Epithelial cell of esophagus (primary cell): ENCODE measurements around the gene BAIAP2.

Source experiments
- DNase-seq: peaks from one replicate; pipeline ENCODE4 v3.0.0; 2010; ENCODE audit warnings: low read depth
- H3K4me3 ChIP-seq: 2 replicates; pipeline ENCODE4 v1.5.1; 2011; ENCODE audit warnings: mild to moderate bottlenecking, low read length, control low read depth
- TF ChIP-seq, protein P1 (sequence below): IDR thresholded peaks from 2 replicates; pipeline ENCODE4 v1.5.1; 2011; ENCODE audit warnings: low read depth, mild to moderate bottlenecking, low read length, control low read depth, inconsistent platforms; ENCODE audit not compliant: insufficient read depth; ENCODE audit errors: missing control alignments

BAIAP2 gene

DNA sequence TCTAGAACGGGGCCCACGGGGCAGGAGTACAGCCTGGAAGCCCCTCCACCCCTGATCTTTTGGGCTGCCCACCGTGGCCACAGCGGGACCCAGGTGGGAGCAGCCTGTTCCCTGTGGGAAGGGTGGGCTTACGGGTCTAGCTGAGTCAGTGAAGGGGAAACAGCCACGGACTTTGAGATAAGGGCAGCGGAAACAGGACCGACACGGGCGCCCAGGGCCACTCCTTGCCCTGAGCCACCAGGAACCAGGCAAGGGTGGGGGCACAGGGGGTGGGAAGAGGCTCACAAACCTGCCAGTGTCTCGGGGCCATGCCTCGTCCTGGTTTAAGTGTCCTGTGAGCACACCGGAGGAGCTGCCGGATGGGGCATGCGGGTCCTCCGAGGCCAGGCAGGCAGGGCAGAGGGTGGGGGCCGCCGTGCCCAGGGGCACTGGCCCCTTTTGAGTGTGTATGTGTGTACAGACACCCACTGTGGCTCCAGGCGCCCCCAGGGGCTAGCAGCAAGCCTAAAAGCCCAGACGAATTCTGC is 82.8 kb downstream of the BAIAP2 start:
- H3K4me3 ChIP-seq: no peak overlapping the region
- TF ChIP-seq, protein P1, sequence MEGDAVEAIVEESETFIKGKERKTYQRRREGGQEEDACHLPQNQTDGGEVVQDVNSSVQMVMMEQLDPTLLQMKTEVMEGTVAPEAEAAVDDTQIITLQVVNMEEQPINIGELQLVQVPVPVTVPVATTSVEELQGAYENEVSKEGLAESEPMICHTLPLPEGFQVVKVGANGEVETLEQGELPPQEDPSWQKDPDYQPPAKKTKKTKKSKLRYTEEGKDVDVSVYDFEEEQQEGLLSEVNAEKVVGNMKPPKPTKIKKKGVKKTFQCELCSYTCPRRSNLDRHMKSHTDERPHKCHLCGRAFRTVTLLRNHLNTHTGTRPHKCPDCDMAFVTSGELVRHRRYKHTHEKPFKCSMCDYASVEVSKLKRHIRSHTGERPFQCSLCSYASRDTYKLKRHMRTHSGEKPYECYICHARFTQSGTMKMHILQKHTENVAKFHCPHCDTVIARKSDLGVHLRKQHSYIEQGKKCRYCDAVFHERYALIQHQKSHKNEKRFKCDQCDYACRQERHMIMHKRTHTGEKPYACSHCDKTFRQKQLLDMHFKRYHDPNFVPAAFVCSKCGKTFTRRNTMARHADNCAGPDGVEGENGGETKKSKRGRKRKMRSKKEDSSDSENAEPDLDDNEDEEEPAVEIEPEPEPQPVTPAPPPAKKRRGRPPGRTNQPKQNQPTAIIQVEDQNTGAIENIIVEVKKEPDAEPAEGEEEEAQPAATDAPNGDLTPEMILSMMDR: no peak
- DNase-seq: no peak

DNA sequence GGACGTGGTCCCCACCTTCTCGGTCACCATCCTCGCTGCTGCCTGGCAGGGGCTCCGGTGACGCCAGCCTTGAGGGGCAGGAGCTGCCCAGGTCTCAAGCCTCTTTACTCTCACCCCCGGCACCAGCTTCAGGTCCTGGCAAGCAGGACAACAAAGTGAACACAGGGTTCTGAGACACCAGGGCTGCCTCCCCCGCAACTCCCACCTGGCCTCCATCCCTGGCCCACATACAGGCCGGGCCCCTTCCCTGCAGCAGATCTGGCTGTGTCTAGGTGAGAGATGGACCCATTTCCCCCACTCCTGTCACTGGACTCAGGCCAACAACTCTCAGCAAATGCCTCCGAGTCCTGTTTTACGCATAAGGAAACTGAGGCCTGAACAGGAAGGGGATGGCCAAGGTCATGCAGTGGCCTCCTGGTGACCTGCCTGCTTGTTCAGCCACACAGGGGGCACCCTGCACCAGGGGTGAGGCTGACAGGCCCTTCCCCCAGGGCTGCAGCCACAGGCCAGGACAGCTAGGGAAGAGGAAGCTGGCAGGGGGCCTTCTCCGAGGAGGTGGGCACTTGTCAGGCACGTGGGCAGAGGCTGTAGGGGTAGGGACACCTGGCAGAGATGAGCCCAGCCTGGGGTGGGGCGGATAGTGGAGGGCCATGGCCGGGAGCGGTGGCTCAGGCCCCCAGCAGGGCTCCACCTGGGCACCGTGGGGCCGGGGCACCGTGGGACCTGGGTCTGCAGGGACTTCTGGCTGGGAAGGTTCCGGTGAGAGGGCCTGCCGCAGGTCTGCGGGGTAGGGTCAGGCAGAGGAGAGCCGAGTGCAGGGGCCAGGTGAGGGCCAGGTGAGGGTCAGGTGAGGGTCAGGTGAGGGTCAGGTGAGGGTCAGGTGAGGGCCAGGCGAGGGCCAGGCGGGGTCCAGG is 83.6 kb downstream of the BAIAP2 start:
- TF ChIP-seq, protein P1: no peak
- no peak for DNase-seq
- H3K4me3 ChIP-seq: peak overlapping the region; percentile 46

DNA sequence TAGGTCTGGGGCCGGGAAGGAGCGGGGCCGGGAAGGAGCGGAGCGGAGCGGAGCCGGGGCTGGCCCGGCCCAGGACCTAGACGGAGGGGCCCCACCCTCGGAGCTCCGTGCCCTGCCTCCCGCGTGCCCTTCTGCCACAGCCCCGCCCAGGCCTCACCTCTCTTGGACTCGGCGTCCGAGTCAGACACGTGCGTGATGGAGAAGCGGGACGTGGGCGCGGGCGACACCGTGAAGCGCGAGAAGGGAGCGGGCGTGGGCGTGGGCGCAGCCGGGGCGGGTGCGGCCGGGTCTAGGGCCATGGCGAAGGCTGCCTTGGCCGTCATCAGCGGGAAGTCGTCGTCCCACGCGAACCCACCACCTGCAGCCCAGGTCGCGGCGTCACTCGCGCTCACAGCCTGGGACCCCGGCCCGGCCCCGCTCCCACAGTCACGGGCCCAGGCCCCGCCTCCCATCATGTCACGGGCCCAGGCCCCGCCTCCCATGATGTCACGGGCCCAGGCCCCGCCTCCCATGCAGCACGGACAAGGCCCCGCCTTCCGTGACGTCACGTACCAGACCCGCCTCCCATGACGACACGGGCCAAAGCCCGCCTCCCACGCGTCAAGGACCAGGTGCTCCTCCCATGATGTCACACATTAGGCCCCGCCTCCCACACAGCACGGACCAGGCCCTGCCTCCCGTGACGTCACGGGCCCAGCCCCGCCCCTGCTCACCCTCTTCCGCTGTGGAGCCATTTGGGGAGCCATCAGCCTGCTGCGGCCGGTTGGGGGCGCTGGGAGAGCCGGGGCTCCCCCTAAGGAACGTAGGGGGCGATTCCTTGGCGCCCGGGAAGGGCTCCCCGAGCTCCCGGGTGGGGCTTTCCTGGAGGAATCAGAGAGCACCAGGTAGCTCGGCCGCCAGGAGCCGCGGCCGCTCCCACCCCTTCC is 84.5 kb downstream of the BAIAP2 start:
- TF ChIP-seq, protein P1: no peak
- H3K4me3 ChIP-seq: peak overlapping the region; percentile 46
- peak; percentile 98 for DNase-seq

DNA sequence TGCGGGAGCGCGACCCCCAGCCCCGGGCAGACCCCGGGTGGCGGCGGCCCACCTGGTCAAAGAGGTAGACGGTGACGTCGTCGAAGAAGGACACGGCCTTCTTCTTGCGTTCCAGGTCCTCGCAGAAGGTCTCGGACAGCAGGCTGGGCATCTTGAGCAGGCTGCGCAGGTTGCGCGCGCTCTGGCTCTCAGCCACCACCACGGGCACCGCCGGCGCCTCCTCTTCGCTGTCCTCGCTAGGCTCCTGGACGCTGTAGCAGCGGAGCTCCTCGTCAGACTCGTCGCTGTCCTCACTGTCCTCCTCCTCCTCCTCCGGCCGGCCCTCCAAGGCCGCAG is 85.2 kb downstream of the BAIAP2 start:
- TF ChIP-seq, protein P1: no peak
- no peak overlapping the region for H3K4me3 ChIP-seq

DNA sequence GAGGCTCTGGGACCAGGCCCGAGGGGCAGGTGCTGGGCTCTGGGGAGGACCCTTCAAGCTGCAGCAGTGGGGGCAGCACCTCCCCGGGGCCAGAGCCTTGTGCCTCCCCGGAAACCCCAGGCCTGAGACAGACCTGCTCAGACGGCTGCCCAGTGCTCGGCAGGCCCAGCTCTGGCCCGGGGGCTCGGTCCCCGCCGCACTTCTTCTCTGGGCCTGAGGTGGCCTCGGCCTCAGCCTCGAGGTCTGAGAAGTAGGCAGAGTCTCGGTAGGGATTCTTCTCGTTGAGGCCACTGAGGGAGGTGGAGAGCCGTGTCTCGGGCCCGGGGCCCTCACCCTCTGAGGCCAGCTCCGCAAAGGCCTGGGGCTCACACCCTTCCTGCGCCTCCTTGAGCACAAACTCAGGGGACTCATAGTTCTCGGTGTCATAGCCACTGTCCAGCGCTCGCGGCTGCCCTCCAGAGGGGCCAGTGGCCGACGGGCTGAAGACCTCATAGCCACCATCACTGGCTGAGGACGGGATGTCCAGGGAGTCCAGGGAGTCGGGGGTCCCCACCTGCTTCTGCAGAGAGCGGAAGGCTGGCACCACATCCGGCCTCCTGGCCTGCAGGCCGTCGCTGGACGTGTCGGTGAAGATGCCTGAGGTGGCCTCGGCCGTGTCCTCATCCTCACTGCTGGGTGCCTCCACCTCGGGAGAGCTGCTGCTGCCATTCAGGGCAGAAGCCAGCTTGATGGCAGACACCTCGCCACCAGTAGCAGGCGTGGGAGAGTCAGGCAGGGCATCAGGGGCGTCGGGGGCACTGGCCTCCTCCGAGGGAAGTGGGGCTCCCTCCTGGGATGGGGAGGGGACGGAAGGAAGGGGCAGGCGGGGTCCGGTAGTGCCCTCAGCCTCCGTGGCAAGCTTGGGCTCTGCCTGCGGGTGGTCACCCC is 86.0 kb downstream of the BAIAP2 start:
- no peak for DNase-seq
- TF ChIP-seq, protein P1: no peak
- no peak overlapping the region for H3K4me3 ChIP-seq

More for the DNA sequence above, 85.2 kb downstream of the BAIAP2 start:
- no peak for DNase-seq
